Right lobe of liver (tissue), 4 donors: Measurements from ENCODE around the gene ERBIN.
"Not testable (repeated sequence)": the region's sequence is repeated elsewhere in the genome, so short reads cannot be mapped to it uniquely, and the experiment has no call there.

ENCODE experiments used
- POLR2A ChIP-seq: fragments of 450-650 bp; IDR thresholded peaks from one replicate; pipeline ENCODE4 v1.6.1; 2017; ENCODE audit warnings: antibody characterized with exemption, mild to moderate bottlenecking
- TF ChIP-seq, protein P1 (sequence below), 4 donors: fragments of 200-600 bp in 3 of 4; fragments of 450-650 bp in 1 of 4; IDR thresholded peaks; one replicate each; pipeline versions ENCODE4 v1.5.1 to v1.8.0; 2016 to 2022; ENCODE audit warnings: antibody characterized with exemption in 4 of 4, mild to moderate bottlenecking in 2 of 4
- donor health status: DM: no; HTN: no; CAD: no.
- donor health status: DM: no; HTN: no; CAD: no.
- donor health status: DM: no; HTN: yes; CAD: no.

DNA sequence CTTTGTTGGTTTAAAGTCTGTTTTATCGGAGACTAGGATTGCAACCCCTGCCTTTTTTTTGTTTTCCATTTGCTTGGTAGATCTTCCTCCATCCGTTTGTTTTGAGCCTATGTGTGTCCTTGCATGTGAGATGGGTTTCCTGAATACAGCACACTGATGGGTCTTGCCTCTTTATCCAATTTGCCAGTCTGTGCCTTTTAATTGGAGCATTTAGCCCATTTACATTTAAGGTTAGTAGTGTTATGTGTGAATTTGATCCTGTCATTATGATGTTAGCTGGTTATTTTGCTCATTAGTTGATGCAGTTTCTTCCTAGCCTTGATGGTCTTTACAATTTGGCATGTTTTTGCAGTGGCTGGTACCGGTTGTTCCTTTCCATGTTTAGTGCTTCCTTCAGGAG lies 134.9 kb downstream of the ERBIN start:
- TF ChIP-seq, protein P1, sequence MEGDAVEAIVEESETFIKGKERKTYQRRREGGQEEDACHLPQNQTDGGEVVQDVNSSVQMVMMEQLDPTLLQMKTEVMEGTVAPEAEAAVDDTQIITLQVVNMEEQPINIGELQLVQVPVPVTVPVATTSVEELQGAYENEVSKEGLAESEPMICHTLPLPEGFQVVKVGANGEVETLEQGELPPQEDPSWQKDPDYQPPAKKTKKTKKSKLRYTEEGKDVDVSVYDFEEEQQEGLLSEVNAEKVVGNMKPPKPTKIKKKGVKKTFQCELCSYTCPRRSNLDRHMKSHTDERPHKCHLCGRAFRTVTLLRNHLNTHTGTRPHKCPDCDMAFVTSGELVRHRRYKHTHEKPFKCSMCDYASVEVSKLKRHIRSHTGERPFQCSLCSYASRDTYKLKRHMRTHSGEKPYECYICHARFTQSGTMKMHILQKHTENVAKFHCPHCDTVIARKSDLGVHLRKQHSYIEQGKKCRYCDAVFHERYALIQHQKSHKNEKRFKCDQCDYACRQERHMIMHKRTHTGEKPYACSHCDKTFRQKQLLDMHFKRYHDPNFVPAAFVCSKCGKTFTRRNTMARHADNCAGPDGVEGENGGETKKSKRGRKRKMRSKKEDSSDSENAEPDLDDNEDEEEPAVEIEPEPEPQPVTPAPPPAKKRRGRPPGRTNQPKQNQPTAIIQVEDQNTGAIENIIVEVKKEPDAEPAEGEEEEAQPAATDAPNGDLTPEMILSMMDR (IDR thresholded peaks at IDR 0.05), result not testable (repeated sequence)
- TF ChIP-seq POLR2A, result not testable (repeated sequence)
